DOHH2 (cell line): ENCODE measurements around the gene BTG4.

ENCODE experiments used
- EZH2phosphoT487 ChIP-seq: fragments of 200-600 bp; sonication (generic); IDR thresholded peaks from 2 replicates; pipeline ENCODE4 v1.6.1; 2017; ENCODE audit warnings: borderline replicate concordance, mild to moderate bottlenecking, antibody characterized with exemption, low read length, moderate library complexity, mixed read lengths
- TF ChIP-seq, protein P1 (sequence below): fragments of 200-600 bp; sonication (generic); IDR thresholded peaks from one replicate; pipeline ENCODE4 v1.5.1; 2014; ENCODE audit warnings: antibody characterized with exemption, mild to moderate bottlenecking, low read depth, low read length; ENCODE audit not compliant: poor library complexity, severe bottlenecking

DNA sequence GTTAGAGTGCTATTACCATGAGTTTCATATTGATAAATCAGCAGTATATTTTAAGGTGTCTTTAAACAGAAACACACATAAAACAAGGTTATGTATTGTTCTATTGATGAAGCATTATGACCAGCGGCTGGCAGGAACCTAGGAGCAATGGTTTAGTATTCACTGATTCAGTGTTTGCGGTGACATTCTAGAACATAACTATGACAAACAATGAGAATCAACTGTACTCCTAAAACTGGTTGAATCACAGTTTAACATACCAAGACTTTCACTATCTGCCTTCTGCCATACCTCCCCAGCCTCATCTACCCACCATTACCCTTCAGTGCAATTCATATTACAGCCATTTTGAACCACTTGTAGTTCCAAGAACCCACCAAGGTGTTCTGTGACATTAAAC, 11.2 kb upstream of the BTG4 start:
- TF ChIP-seq, protein P1, sequence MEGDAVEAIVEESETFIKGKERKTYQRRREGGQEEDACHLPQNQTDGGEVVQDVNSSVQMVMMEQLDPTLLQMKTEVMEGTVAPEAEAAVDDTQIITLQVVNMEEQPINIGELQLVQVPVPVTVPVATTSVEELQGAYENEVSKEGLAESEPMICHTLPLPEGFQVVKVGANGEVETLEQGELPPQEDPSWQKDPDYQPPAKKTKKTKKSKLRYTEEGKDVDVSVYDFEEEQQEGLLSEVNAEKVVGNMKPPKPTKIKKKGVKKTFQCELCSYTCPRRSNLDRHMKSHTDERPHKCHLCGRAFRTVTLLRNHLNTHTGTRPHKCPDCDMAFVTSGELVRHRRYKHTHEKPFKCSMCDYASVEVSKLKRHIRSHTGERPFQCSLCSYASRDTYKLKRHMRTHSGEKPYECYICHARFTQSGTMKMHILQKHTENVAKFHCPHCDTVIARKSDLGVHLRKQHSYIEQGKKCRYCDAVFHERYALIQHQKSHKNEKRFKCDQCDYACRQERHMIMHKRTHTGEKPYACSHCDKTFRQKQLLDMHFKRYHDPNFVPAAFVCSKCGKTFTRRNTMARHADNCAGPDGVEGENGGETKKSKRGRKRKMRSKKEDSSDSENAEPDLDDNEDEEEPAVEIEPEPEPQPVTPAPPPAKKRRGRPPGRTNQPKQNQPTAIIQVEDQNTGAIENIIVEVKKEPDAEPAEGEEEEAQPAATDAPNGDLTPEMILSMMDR: no peak
- no peak for TF ChIP-seq EZH2phosphoT487
